K562 (cell line): ENCODE measurements around the gene MIEN1. TPM values are rescaled to one million over a fixed set of nuclear protein-coding genes. Genes with fewer than 3 reads are reported as not detected.

ENCODE experiments used
- ATAC-seq: fragments of 200-7000 bp; cut with Tn5 transposase; 3 replicates; pipeline ENCODE4 v1.9.1; 2020; ENCODE audit warnings: moderate library complexity
- BruUV-seq: library from RNA; stranded (reverse); fragments of 400-500 nt; replicated peaks from 2 replicates; lab custom pipeline; 2021; lab: Mats Ljungman, UMichigan
- CTCF ChIA-PET: fragments of 300-600 bp; formaldehyde crosslinking; extraction: SDS; loops from one replicate; lab custom pipeline; 2021; ENCODE audit warnings: low intra/inter-chr PET ratio; lab: Yijun Ruan, JAX
- POLR2A ChIA-PET: fragments of 300-600, 350-650 bp; sonication (Branson Sonifier 250); formaldehyde crosslinking; extraction: SDS; loops from one replicate; lab custom pipeline; 2021; ENCODE audit warnings: antibody characterized with exemption, inconsistent platforms; lab: Yijun Ruan, JAX
- DNase-seq, 4 experiments: peaks; one replicate each; pipeline versions ENCODE4 v3.0.0 to v3.0.0-alpha.2; 2011 to 2018; ENCODE audit warnings: low spot score in 3 of 4, mixed read lengths in 3 of 4; ENCODE audit errors: extremely low read depth in 1 of 4
- FAIRE-seq: peaks from 2 replicates; lab custom pipeline; 2011; peaks lifted over from hg19 to GRCh38; lab: Jason Lieb, UNC
- H2AFZ ChIP-seq: 2 replicates; pipeline ENCODE4 v1.6.0; 2011; ENCODE audit warnings: low read depth, low read length, control low read depth, inconsistent platforms
- H3K27ac ChIP-seq: fragments of 200-600 bp; 3 replicates; pipeline ENCODE4 v1.8.0; 2011; ENCODE audit warnings: low read depth, mild to moderate bottlenecking, control low read depth, inconsistent platforms, low read length, moderate library complexity, mixed read lengths; ENCODE audit errors: extremely low read depth
- H3K27me3 ChIP-seq, 2 experiments: fragments of 300-600 bp in 1 of 2; 2 replicates in 1 of 2; 3 replicates in 1 of 2; pipeline versions ENCODE4 v1.6.0 to v1.8.0; 2011; ENCODE audit warnings: inconsistent platforms in 2 of 2, low read length in 2 of 2, mild to moderate bottlenecking in 1 of 2, mixed read lengths in 1 of 2, moderate library complexity in 1 of 2; ENCODE audit not compliant: control insufficient read depth in 2 of 2, insufficient read depth in 2 of 2
- H3K36me3 ChIP-seq: fragments of 300-600 bp; 3 replicates; pipeline ENCODE4 v1.8.0; 2011; ENCODE audit warnings: mild to moderate bottlenecking, low read length, inconsistent platforms; ENCODE audit not compliant: control insufficient read depth, insufficient read depth
- H3K4me1 ChIP-seq, 2 experiments: fragments of 200-600 bp in 1 of 2; replicated peaks in 1 of 2; 2 replicates in 1 of 2; 3 replicates in 1 of 2; pipeline versions ENCODE4 v1.5.1 to v1.8.0; 2011; ENCODE audit warnings: inconsistent platforms in 2 of 2, low read length in 2 of 2, mild to moderate bottlenecking in 1 of 2, mixed read lengths in 1 of 2, moderate library complexity in 1 of 2; ENCODE audit not compliant: control insufficient read depth in 2 of 2, insufficient read depth in 2 of 2
- H3K4me2 ChIP-seq: 2 replicates; pipeline ENCODE4 v1.6.1; 2011; ENCODE audit warnings: low read length, control low read depth, inconsistent platforms, mixed read lengths; ENCODE audit not compliant: insufficient read depth
- H3K4me3 ChIP-seq: fragments of 200-600 bp; sonication (generic), shearing (Covaris generic); 2 replicates; pipeline ENCODE4 v1.5.1; 2016; ENCODE audit warnings: control low read depth, inconsistent platforms
- H3K79me2 ChIP-seq: fragments of 200-600 bp; 3 replicates; pipeline ENCODE4 v1.8.0; 2011; ENCODE audit warnings: low read length, inconsistent platforms; ENCODE audit not compliant: control insufficient read depth, insufficient read depth
- H3K9ac ChIP-seq, 2 experiments: 2 replicates each; pipeline versions ENCODE4 v1.6.0 to v1.6.1; 2011; ENCODE audit warnings: low read depth in 2 of 2, low read length in 2 of 2, control low read depth in 1 of 2, inconsistent platforms in 1 of 2, mild to moderate bottlenecking in 1 of 2, mixed read lengths in 1 of 2; ENCODE audit not compliant: insufficient read depth in 1 of 2
- H3K9me1 ChIP-seq: one replicate; pipeline ENCODE4 v1.6.0; 2011; ENCODE audit warnings: inconsistent platforms, mild to moderate bottlenecking, low read length, moderate library complexity; ENCODE audit not compliant: control insufficient read depth, insufficient read depth
- H3K9me3 ChIP-seq: replicated peaks from 2 replicates; pipeline ENCODE4 v1.5.1; 2011; ENCODE audit warnings: low read depth, low read length, inconsistent platforms; ENCODE audit not compliant: control insufficient read depth, insufficient read depth
- H4K20me1 ChIP-seq: replicated peaks from 2 replicates; pipeline ENCODE4 v1.6.1; 2011; ENCODE audit warnings: low read length, inconsistent platforms, mixed read lengths; ENCODE audit not compliant: control insufficient read depth, insufficient read depth
- CBX3 ChIP-seq, 2 experiments: IDR thresholded peaks; 1 replicate in 1 of 2; 2 replicates in 1 of 2; pipeline ENCODE4 v1.6.1; 2012; ENCODE audit warnings: inconsistent platforms in 2 of 2, low read length in 2 of 2, borderline replicate concordance in 1 of 2, control low read depth in 1 of 2
- CCAR2 ChIP-seq: fragments of 200-400 bp; formaldehyde crosslinking; IDR thresholded peaks from 2 replicates; pipeline ENCODE4 v1.6.1; 2017; ENCODE audit warnings: mild to moderate bottlenecking, low read depth, low read length
- DNMT1 ChIP-seq: fragments of 450-650 bp; IDR thresholded peaks from 2 replicates; pipeline ENCODE4 v1.6.1; 2016; ENCODE audit warnings: antibody characterized with exemption, mild to moderate bottlenecking
- HLTF ChIP-seq: fragments of 450-650 bp; IDR thresholded peaks from 2 replicates; pipeline ENCODE4 v1.6.1; 2016
- NFXL1 ChIP-seq: fragments of 450-650 bp; formaldehyde crosslinking; IDR thresholded peaks from 2 replicates; pipeline ENCODE4 v1.4.0; 2021; ENCODE audit warnings: mild to moderate bottlenecking
- NR2C1 ChIP-seq, 2 experiments: fragments of 450-650 bp; IDR thresholded peaks; 2 replicates each; pipeline ENCODE4 v1.6.1; 2017; ENCODE audit warnings: mild to moderate bottlenecking in 2 of 2, antibody characterized with exemption in 1 of 2, inconsistent platforms in 1 of 2, missing compliant biosample characterization in 1 of 2, missing genetic modification characterization in 1 of 2
- PHF21A ChIP-seq: fragments of 450-650 bp; IDR thresholded peaks from 2 replicates; pipeline ENCODE4 v1.6.1; 2017; ENCODE audit warnings: low read depth, borderline replicate concordance
- SAFB ChIP-seq: fragments of 200-400 bp; formaldehyde crosslinking; IDR thresholded peaks from 2 replicates; pipeline ENCODE4 v1.6.1; 2017; ENCODE audit warnings: low read depth, low read length, borderline replicate concordance
- ZNF12 ChIP-seq: sonication (generic); formaldehyde crosslinking; IDR thresholded peaks from 2 replicates; pipeline ENCODE4 v1.4.0; 2020; ENCODE audit warnings: mild to moderate bottlenecking, missing genetic modification reagents
- ZNF140 ChIP-seq: fragments of 250-450 bp; sonication (Bioruptor Pico); IDR thresholded peaks from 2 replicates; pipeline ENCODE4 v1.8.0; 2021; ENCODE audit warnings: moderate library complexity, mild to moderate bottlenecking, inconsistent platforms
- ZNF395 ChIP-seq: fragments of 200-800 bp; sonication (Bioruptor generic); IDR thresholded peaks from 2 replicates; pipeline ENCODE4 v1.6.1; 2017; ENCODE audit warnings: missing genetic modification characterization, missing compliant biosample characterization
- ZNF431 ChIP-seq: sonication (generic); formaldehyde crosslinking; IDR thresholded peaks from 2 replicates; pipeline ENCODE4 v1.8.0; 2022; ENCODE audit warnings: mild to moderate bottlenecking, missing genetic modification reagents
- ZNF668 ChIP-seq: fragments of 250-450 bp; sonication (Bioruptor Pico); IDR thresholded peaks from 2 replicates; pipeline ENCODE4 v1.8.0; 2022; ENCODE audit warnings: mild to moderate bottlenecking, inconsistent platforms
- WGBS: fragments of 100-300 bp; shearing (Covaris generic); methylation state at CpG from one replicate; pipeline ENCODE4 v1.1.6; 2016; ENCODE audit warnings: low coverage, mixed read lengths; ENCODE audit not compliant: insufficient coverage; ENCODE audit errors: missing lambda C conversion rate; 5-methylcytosine and 5-hydroxymethylcytosine counted together
- in situ Hi-C: fragments of 300-500 bp; cut with MboI; formaldehyde crosslinking; loops from 4 replicates; pipeline ENCODE4 v1.15.0; 2018; ENCODE audit warnings: inconsistent platforms, mixed read lengths
- intact Hi-C: fragments of 100-400 bp; cut with micrococcal nuclease; formaldehyde crosslinking; loops from 2 replicates; pipeline ENCODE4 v1.14.2; 2022
- polyA plus RNA-seq, 8 experiments: library from polyadenylated mRNA; depleted of rRNA in 4 of 8; stranded (reverse) in 5 of 8; unstranded in 3 of 8; fragments of >200 nt; fragmentation: Nextera tagmentation in 2 of 8; fragmentation: Illumina TruSeq in 1 of 8; extraction: Ambion mirVana in 2 of 8; extraction: Trizol in 1 of 8; gene quantifications; 2 replicates each; pipeline versions ENCODE4 v1.2.1 to v1.2.3, GENCODE V29; 2011 to 2014; ENCODE audit warnings: inconsistent platforms in 1 of 8, missing spikeins in 1 of 8
- total RNA-seq, 7 experiments: library from RNA; depleted of rRNA in 6 of 7; stranded (reverse); fragments of >200 nt in 6 of 7; fragmentation: Illumina TruSeq in 2 of 7; extraction: Trizol in 2 of 7; gene quantifications; 2 replicates each; pipeline versions ENCODE4 v1.2.1 to v1.2.3, GENCODE V29; 2011 to 2021; ENCODE audit warnings: low replicate concordance in 1 of 7
- TF ChIP-seq, protein P1 (sequence below): fragments of 250-450 bp; sonication (Bioruptor Pico); IDR thresholded peaks from 2 replicates; pipeline ENCODE4 v1.8.0; 2022; ENCODE audit warnings: moderate library complexity, mild to moderate bottlenecking, inconsistent platforms
- TF ChIP-seq, protein P2 (sequence below): sonication (generic); formaldehyde crosslinking; IDR thresholded peaks from 2 replicates; pipeline ENCODE4 v1.8.1; 2023; ENCODE audit warnings: mild to moderate bottlenecking, missing genetic modification reagents
- TF ChIP-seq, protein P3 (sequence below): fragments of 250-450 bp; sonication (Bioruptor Pico); IDR thresholded peaks from 2 replicates; pipeline ENCODE4 v1.8.0; 2021; ENCODE audit warnings: borderline replicate concordance, mild to moderate bottlenecking, moderate library complexity; ENCODE audit not compliant: poor library complexity, severe bottlenecking

MIEN1 gene
- total and polyA plus RNA-seq, 9 of the 15 experiments (the other 6 are each of a cell fraction or from before 2014, with no cell fraction given) = 61.3 to 142 (median 78.9) TPM

GRCh38 chr17:39775031-39775430, 44.7 kb upstream of the MIEN1 start (continued):
- TF ChIP-seq CCAR2 = no peak
- TF ChIP-seq, protein P1, sequence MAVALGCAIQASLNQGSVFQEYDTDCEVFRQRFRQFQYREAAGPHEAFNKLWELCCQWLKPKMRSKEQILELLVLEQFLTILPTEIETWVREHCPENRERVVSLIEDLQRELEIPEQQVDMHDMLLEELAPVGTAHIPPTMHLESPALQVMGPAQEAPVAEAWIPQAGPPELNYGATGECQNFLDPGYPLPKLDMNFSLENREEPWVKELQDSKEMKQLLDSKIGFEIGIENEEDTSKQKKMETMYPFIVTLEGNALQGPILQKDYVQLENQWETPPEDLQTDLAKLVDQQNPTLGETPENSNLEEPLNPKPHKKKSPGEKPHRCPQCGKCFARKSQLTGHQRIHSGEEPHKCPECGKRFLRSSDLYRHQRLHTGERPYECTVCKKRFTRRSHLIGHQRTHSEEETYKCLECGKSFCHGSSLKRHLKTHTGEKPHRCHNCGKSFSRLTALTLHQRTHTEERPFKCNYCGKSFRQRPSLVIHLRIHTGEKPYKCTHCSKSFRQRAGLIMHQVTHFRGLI (CRISPR knock-in tag) = no peak
- no peak for TF ChIP-seq DNMT1

- ChIA-PET POLR2A (interaction anchor here (0.6 to 1.6 kb wide), 2 partner anchors 99 to 392 kb away, joined by 3 to 4 read pairs; no protein-coding TSS in a partner anchor), CTCF (no interaction called here)
- Histone ChIP-seq H3K9me3 (no peaks in the 10 kb centered on the region), H3K27me3 (peaks cover 20 to 29% of the 10 kb centered on the region in 2 experiments), H3K27ac (no peak overlapping the region), H3K4me2 (no peak overlapping the region), H3K9ac (no peak overlapping the region), H3K9me1 (no peaks in the 10 kb centered on the region), H4K20me1 (no peaks in the 10 kb centered on the region), H3K36me3 (no peaks in the 10 kb centered on the region), H3K4me1 (no peaks in the 10 kb centered on the region), H3K4me3 (no peak overlapping the region), H2AFZ (no peak overlapping the region), H3K79me2 (no peaks in the 10 kb centered on the region)
- intact Hi-C loops (no loop called here), in situ Hi-C loops (no loop called here)
- no peak for ATAC-seq
- peak in 1 of 4 experiments; percentile 41 for DNase-seq
- FAIRE-seq = no peak
- no TSS peak for BruUV-seq
- WGBS = 3% methylated on average over 4 of the region's 4 CpGs
- TF ChIP-seq ZNF12 (CRISPR knock-in tag) = no peak
- TF ChIP-seq, protein P2, sequence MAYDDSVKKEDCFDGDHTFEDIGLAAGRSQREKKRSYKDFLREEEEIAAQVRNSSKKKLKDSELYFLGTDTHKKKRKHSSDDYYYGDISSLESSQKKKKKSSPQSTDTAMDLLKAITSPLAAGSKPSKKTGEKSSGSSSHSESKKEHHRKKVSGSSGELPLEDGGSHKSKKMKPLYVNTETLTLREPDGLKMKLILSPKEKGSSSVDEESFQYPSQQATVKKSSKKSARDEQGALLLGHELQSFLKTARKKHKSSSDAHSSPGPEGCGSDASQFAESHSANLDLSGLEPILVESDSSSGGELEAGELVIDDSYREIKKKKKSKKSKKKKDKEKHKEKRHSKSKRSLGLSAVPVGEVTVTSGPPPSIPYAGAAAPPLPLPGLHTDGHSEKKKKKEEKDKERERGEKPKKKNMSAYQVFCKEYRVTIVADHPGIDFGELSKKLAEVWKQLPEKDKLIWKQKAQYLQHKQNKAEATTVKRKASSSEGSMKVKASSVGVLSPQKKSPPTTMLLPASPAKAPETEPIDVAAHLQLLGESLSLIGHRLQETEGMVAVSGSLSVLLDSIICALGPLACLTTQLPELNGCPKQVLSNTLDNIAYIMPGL = no peak
- no peak for TF ChIP-seq ZNF140 (CRISPR knock-in tag)
- TF ChIP-seq, protein P3, sequence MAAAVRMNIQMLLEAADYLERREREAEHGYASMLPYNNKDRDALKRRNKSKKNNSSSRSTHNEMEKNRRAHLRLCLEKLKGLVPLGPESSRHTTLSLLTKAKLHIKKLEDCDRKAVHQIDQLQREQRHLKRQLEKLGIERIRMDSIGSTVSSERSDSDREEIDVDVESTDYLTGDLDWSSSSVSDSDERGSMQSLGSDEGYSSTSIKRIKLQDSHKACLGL (CRISPR knock-in tag) = no peak
- peak; percentile 78 for TF ChIP-seq NR2C1 (IDR thresholded peaks at IDR 0.05)
- TF ChIP-seq NR2C1 (tag; IDR thresholded peaks at IDR 0.05) = no peak
- no peak for TF ChIP-seq ZNF395
- TF ChIP-seq CBX3 (IDR thresholded peaks at IDR 0.05; ENCODE audit: borderline replicate concordance in 1 of 2, low read length in 2 of 2) = no peak
- no peak for TF ChIP-seq SAFB
- TF ChIP-seq ZNF668 = no peak
- TF ChIP-seq NFXL1 (CRISPR knock-in tag) = no peak
- no peak for TF ChIP-seq ZNF431 (CRISPR knock-in tag)
- TF ChIP-seq PHF21A = no peak
- TF ChIP-seq HLTF = no peak
Observed at GRCh38 chr17:39774047-39774446, 43.7 kb upstream of the MIEN1 start.
